Smooth muscle cell (in vitro differentiated cells): ENCODE results near the gene CCDC152. TPM values are rescaled to one million over a fixed set of nuclear protein-coding genes. Genes with fewer than 3 reads are reported as not detected.

Experiments used
- DNase-seq: peaks from one replicate; lab custom pipeline; 2025; ENCODE audit not compliant: unreplicated experiment; lab: John Stamatoyannopoulos, UW
- H2AFZ ChIP-seq: fragments of 200-600 bp; sonication (generic); 2 replicates; pipeline ENCODE4 v1.6.0; 2016; ENCODE audit warnings: antibody characterized with exemption, low read depth, mild to moderate bottlenecking
- H3F3A ChIP-seq: fragments of 200-600 bp; sonication (generic); 2 replicates; pipeline ENCODE4 v1.6.0; 2017; ENCODE audit warnings: antibody characterized with exemption, low read depth
- H3K27ac ChIP-seq: fragments of 200-600 bp; sonication (generic); 2 replicates; pipeline ENCODE4 v1.5.1; 2016; ENCODE audit warnings: low read depth, mild to moderate bottlenecking
- H3K27me3 ChIP-seq: fragments of 200-600 bp; sonication (generic); 2 replicates; pipeline ENCODE4 v1.6.1; 2016; ENCODE audit warnings: low read depth, mild to moderate bottlenecking
- H3K36me3 ChIP-seq: fragments of 200-600 bp; sonication (generic); 2 replicates; pipeline ENCODE4 v1.5.1; 2016; ENCODE audit warnings: low read depth
- H3K4me1 ChIP-seq: fragments of 200-600 bp; sonication (generic); 2 replicates; pipeline ENCODE4 v1.5.1; 2016; ENCODE audit warnings: low read depth
- H3K4me2 ChIP-seq: fragments of 200-600 bp; sonication (generic); 2 replicates; pipeline ENCODE4 v1.6.0; 2016; ENCODE audit warnings: mild to moderate bottlenecking
- H3K4me3 ChIP-seq: fragments of 200-600 bp; sonication (generic); 2 replicates; pipeline ENCODE4 v1.5.1; 2016; ENCODE audit warnings: mild to moderate bottlenecking
- H3K79me2 ChIP-seq: fragments of 200-600 bp; sonication (generic); 2 replicates; pipeline ENCODE4 v1.6.0; 2016; ENCODE audit warnings: low read depth, mild to moderate bottlenecking
- H3K9ac ChIP-seq: fragments of 200-600 bp; sonication (generic); 2 replicates; pipeline ENCODE4 v1.6.0; 2016; ENCODE audit warnings: low read depth
- H3K9me3 ChIP-seq: fragments of 200-600 bp; sonication (generic); replicated peaks from 2 replicates; pipeline ENCODE4 v1.5.1; 2016; ENCODE audit warnings: low read depth
- H4K20me1 ChIP-seq: fragments of 200-600 bp; sonication (generic); 2 replicates; pipeline ENCODE4 v1.6.0; 2016; ENCODE audit warnings: low read depth
- CTCF ChIP-seq: fragments of 200-600 bp; sonication (generic); IDR thresholded peaks from 2 replicates; pipeline ENCODE4 v1.5.1; 2017; ENCODE audit warnings: borderline replicate concordance, mild to moderate bottlenecking, antibody characterized with exemption; ENCODE audit not compliant: insufficient read depth, poor library complexity, severe bottlenecking
- WGBS: methylation state at CpG from one replicate; pipeline ENCODE4 v1.1.7; 2016; ENCODE audit warnings: low lambda C conversion rate; 5-methylcytosine and 5-hydroxymethylcytosine counted together
- polyA plus RNA-seq: library from polyadenylated mRNA; unstranded; fragments of >200 nt; fragmentation: Nextera tagmentation; extraction: Ambion mirVana; gene quantifications from 2 replicates; pipeline ENCODE4 v1.2.1, GENCODE V29; 2016
- total RNA-seq: library from RNA; depleted of rRNA; stranded (reverse); fragments of >200 nt; gene quantifications from 2 replicates; pipeline ENCODE4 v1.2.3, GENCODE V29; 2014

Gene CCDC152
- total and polyA plus RNA-seq, 2 experiments from 2014 or later = 1.4 to 1.6 TPM

GRCh38 chr5:42751044-42751443 lies 5.6 kb upstream of the CCDC152 start:
- no peak overlapping the region for H3K27ac ChIP-seq
- no peaks in the 10 kb centered on the region for H3K9me3 ChIP-seq
- no peak overlapping the region for H3K4me3 ChIP-seq
- DNase-seq = no peak
- no peaks in the 10 kb centered on the region for H3K27me3 ChIP-seq
- H3K79me2 ChIP-seq = no peaks in the 10 kb centered on the region
- 81% methylated on average over 5 of the region's 5 CpGs for WGBS
- no peaks in the 10 kb centered on the region for H3F3A ChIP-seq
- no peaks in the 10 kb centered on the region for H3K4me1 ChIP-seq
- H3K4me2 ChIP-seq = no peak overlapping the region
- H4K20me1 ChIP-seq = no peaks in the 10 kb centered on the region
- H3K36me3 ChIP-seq = no peaks in the 10 kb centered on the region
- TF ChIP-seq CTCF = no peak
- H3K9ac ChIP-seq = no peak overlapping the region
- H2AFZ ChIP-seq = no peak overlapping the region

- Histone ChIP-seq H4K20me1 (no peaks in the 10 kb centered on the region), H3K4me3 (no peak overlapping the region), H3K27me3 (no peaks in the 10 kb centered on the region), H3K79me2 (no peaks in the 10 kb centered on the region), H3K9ac (no peak overlapping the region), H3K9me3 (no peaks in the 10 kb centered on the region), H3K36me3 (no peaks in the 10 kb centered on the region), H3K27ac (no peak overlapping the region), H3K4me2 (no peak overlapping the region), H3K4me1 (no peaks in the 10 kb centered on the region), H2AFZ (no peak overlapping the region), H3F3A (no peaks in the 10 kb centered on the region)
- WGBS = 85% methylated on average over 3 of the region's 3 CpGs
- no peak for DNase-seq
- no peak for TF ChIP-seq CTCF
Measured at GRCh38 chr5:42753099-42753498, 3.5 kb upstream of the CCDC152 start.

- H3K27ac ChIP-seq = no peak overlapping the region
- no peak overlapping the region for H3K9ac ChIP-seq
- no peak for TF ChIP-seq CTCF
- no peaks in the 10 kb centered on the region for H4K20me1 ChIP-seq
- H3K79me2 ChIP-seq = no peaks in the 10 kb centered on the region
- H3F3A ChIP-seq = no peaks in the 10 kb centered on the region
- no peak overlapping the region for H3K4me2 ChIP-seq
- no peak for DNase-seq
- no peaks in the 10 kb centered on the region for H3K27me3 ChIP-seq
- no peaks in the 10 kb centered on the region for H3K36me3 ChIP-seq
- H3K9me3 ChIP-seq = no peaks in the 10 kb centered on the region
- 74% methylated on average over 2 of the region's 2 CpGs for WGBS
- H3K4me3 ChIP-seq = no peak overlapping the region
- no peak overlapping the region for H2AFZ ChIP-seq
- no peaks in the 10 kb centered on the region for H3K4me1 ChIP-seq
Measured at GRCh38 chr5:42759456-42759855, 2.8 kb downstream of the CCDC152 start.

- Histone ChIP-seq H3K9ac (no peak overlapping the region), H3K27ac (no peak overlapping the region), H3K4me3 (no peak overlapping the region), H3K4me2 (no peak overlapping the region), H3K79me2 (no peaks in the 10 kb centered on the region), H3K4me1 (no peaks in the 10 kb centered on the region), H2AFZ (no peak overlapping the region), H3K27me3 (no peaks in the 10 kb centered on the region), H3F3A (no peaks in the 10 kb centered on the region), H3K9me3 (no peaks in the 10 kb centered on the region), H3K36me3 (no peaks in the 10 kb centered on the region), H4K20me1 (no peaks in the 10 kb centered on the region)
- WGBS = 88% methylated on average over 4 of the region's 4 CpGs
- no peak for DNase-seq
- no peak for TF ChIP-seq CTCF
Measured at GRCh38 chr5:42760426-42760825, 3.8 kb downstream of the CCDC152 start.
